ENCODE measurements around the gene KRTAP5-1. TPM values are rescaled to one million over a fixed set of nuclear protein-coding genes. Genes with fewer than 3 reads are reported as not detected.
"Not testable (repeated sequence)": the region's sequence is repeated elsewhere in the genome, so short reads cannot be mapped to it uniquely, and the experiment has no call there.

The KRTAP5-1 gene
- total RNA-seq, 4 donors from 2014 or later, result not detected

DNA sequence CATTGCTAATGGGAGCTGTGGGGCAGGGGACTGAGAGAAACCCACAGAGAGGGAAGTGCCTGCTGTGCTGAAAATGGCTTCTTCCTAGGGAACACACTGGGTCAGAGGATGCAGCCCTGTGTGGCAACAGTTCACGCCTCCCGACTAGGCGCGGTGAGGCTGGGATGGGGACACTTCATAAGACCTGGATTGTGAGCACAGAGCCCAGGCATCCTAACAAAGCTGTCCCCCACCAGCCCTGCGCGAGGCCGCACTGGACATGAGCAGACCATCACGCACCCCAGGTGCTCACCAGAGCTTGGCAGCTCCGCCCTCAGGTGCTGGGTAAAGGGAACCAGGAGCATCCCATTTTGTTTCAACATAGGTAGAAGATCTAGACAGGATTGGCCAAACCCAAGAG is 38.6 kb upstream of the KRTAP5-1 start:
- no peaks in the 10 kb centered on the region for H3K36me3 ChIP-seq
- TF ChIP-seq, protein P1, sequence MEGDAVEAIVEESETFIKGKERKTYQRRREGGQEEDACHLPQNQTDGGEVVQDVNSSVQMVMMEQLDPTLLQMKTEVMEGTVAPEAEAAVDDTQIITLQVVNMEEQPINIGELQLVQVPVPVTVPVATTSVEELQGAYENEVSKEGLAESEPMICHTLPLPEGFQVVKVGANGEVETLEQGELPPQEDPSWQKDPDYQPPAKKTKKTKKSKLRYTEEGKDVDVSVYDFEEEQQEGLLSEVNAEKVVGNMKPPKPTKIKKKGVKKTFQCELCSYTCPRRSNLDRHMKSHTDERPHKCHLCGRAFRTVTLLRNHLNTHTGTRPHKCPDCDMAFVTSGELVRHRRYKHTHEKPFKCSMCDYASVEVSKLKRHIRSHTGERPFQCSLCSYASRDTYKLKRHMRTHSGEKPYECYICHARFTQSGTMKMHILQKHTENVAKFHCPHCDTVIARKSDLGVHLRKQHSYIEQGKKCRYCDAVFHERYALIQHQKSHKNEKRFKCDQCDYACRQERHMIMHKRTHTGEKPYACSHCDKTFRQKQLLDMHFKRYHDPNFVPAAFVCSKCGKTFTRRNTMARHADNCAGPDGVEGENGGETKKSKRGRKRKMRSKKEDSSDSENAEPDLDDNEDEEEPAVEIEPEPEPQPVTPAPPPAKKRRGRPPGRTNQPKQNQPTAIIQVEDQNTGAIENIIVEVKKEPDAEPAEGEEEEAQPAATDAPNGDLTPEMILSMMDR (IDR thresholded peaks at IDR 0.05 in 4 of 5, conservative IDR thresholded peaks at IDR 0.05 in 1 of 5), result no peak
- TF ChIP-seq POLR2A (IDR thresholded peaks at IDR 0.05), result no peak
- intact Hi-C loops (cut with DNase I; ENCODE audit: low total_unique reads), result no loop called here
- H3K4me3 ChIP-seq, result no peak overlapping the region
- no peak for ATAC-seq
- no peaks in the 10 kb centered on the region for H3K9me3 ChIP-seq
- DNase-seq, result no peak
- in situ Hi-C loops (cut with MboI; ENCODE audit: low sequenced_read_pairs in 4 of 4), result no loop called here
- no peak overlapping the region for H3K27ac ChIP-seq
- H3K4me1 ChIP-seq, result no peaks in the 10 kb centered on the region
- peaks cover 0 to 7% (median 2%) of the 10 kb centered on the region in 3 donors for H3K27me3 ChIP-seq

DNA sequence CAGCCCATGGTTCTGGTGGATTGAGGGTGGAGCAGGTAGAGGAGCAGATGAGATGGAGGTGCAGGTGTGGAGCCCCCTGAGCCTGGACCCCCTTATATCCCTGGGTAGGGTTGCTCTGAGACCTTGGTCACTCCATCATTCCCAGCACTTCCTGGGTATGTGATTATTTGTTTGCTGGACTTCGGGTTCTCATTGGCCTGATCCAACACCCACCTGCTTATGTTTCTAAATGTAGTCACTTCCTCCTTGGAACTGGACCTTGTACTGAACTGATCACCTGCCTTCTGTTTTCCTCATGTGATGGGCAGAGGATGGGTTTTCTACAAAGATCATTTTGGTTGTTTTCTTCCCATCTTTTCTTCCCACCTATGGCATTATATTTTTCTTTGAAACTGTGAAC is 37.0 kb upstream of the KRTAP5-1 start, which contains the start of gene KRTAP5-4:
KRTAP5-4 (minus strand) TSS at position 53 of the 400 bp plus-strand sequence; CDS start at position 8, 45 bp downstream.
- Histone ChIP-seq H3K9me3 (no peaks in the 10 kb centered on the region), H3K4me3 (no peak within 1 kb of the TSS), H3K36me3 (no peaks in the 10 kb centered on the region), H3K27ac (no peak within 1 kb of the TSS), H3K4me1 (no peaks in the 10 kb centered on the region), H3K27me3 (peaks cover 0 to 9% (median 4%) of the 10 kb centered on the region in 3 donors)
- DNase-seq, result no peak
- in situ Hi-C loops (cut with MboI; ENCODE audit: low sequenced_read_pairs in 4 of 4) (no loop called here), intact Hi-C loops (cut with DNase I; ENCODE audit: low total_unique reads) (no loop called here)
- ATAC-seq, result no peak
- TF ChIP-seq POLR2A (IDR thresholded peaks at IDR 0.05), result no peak
- TF ChIP-seq, protein P1 (IDR thresholded peaks at IDR 0.05 in 4 of 5, conservative IDR thresholded peaks at IDR 0.05 in 1 of 5), result no peak

DNA sequence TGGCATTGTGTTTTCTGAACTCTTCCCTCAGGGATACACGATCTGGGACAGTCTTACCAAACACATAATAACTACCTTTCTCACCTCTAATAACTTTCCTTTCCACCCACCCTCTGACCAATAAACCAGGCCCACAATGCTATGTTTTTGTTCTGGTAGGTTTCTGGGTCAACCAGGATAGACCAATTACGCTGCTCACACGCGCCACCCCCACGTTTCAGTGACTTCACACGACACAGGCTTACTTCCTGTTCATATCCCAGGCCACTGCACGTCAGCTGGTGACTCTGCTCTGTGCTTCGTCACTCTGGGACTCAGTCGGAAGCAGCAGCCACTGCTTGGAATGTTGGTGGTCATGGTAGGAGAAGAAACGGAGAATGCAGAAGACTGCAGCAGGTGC is 34.4 kb upstream of the KRTAP5-1 start:
- Histone ChIP-seq H3K27ac (no peak overlapping the region), H3K36me3 (no peaks in the 10 kb centered on the region), H3K4me1 (no peaks in the 10 kb centered on the region), H3K27me3 (peaks cover 0 to 13% (median 9%) of the 10 kb centered on the region in 3 donors), H3K4me3 (no peak overlapping the region), H3K9me3 (no peaks in the 10 kb centered on the region)
- no peak for DNase-seq
- ATAC-seq, result no peak
- TF ChIP-seq, protein P1 (IDR thresholded peaks at IDR 0.05 in 4 of 5, conservative IDR thresholded peaks at IDR 0.05 in 1 of 5), result no peak
- no peak for TF ChIP-seq POLR2A (IDR thresholded peaks at IDR 0.05)
- intact Hi-C loops (cut with DNase I; ENCODE audit: low total_unique reads) (no loop called here), in situ Hi-C loops (cut with MboI; ENCODE audit: low sequenced_read_pairs in 4 of 4) (no loop called here)

DNA sequence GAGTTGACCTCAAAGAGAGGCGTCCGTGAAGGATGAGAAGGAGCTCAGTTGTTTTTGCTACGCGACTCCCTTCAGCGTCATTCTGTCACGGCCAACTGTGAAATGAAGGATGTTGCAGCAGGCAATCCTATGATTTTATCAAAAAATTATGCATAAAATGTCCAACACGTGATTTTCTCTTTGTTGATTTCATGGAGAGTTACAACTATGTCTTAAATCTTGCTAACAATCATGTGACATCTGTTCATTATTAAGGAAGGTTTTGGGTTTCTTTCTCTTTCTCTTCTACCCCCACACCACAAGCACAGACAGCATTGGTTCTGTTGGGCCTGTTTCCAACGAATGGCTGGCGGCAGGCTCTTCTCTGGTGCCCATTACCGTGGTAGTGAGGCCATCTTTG is 33.1 kb upstream of the KRTAP5-1 start:
- Histone ChIP-seq H3K27me3 (peaks cover 0 to 13% (median 9%) of the 10 kb centered on the region in 3 donors), H3K27ac (no peak overlapping the region), H3K4me1 (no peaks in the 10 kb centered on the region), H3K9me3 (no peaks in the 10 kb centered on the region), H3K36me3 (no peaks in the 10 kb centered on the region), H3K4me3 (no peak overlapping the region)
- no peak for DNase-seq
- intact Hi-C loops (cut with DNase I; ENCODE audit: low total_unique reads), result no loop called here
- TF ChIP-seq POLR2A (IDR thresholded peaks at IDR 0.05), result no peak
- TF ChIP-seq, protein P1 (IDR thresholded peaks at IDR 0.05 in 4 of 5, conservative IDR thresholded peaks at IDR 0.05 in 1 of 5), result no peak
- no peak for ATAC-seq
- in situ Hi-C loops (cut with MboI; ENCODE audit: low sequenced_read_pairs in 4 of 4), result no loop called here

DNA sequence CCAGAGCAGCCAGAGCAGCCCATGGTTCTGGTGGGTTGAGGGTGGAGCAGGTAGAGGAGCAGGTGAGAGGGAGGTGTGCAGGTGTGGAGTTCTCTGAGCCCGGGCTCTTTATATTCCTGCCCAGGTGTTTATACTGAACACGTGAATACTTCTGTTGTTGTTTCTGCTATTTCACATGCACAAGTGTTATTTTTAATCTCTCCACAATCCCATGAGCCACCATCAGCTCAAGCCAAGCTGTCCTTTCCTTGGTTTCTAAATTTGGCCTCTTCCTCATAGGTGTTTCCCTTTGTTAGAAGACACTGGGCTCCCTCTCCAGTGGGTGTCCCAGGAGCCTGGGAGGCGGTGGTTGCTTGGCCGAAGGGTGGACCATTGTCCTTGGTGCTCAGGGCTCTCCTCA is 23.3 kb upstream of the KRTAP5-1 start, which contains the start of gene KRTAP5-3:
KRTAP5-3 (minus strand) TSS at position 101 of the 400 bp plus-strand sequence; CDS start at position 23, 78 bp downstream.
- intact Hi-C loops (cut with DNase I; ENCODE audit: low total_unique reads) (no loop called here), in situ Hi-C loops (cut with MboI; ENCODE audit: low sequenced_read_pairs in 4 of 4) (no loop called here)
- H3K27me3 ChIP-seq, result peaks cover 0 to 6% (median 0%) of the 10 kb centered on the region in 3 donors
- TF ChIP-seq POLR2A (IDR thresholded peaks at IDR 0.05), result no peak
- TF ChIP-seq, protein P1 (IDR thresholded peaks at IDR 0.05 in 4 of 5, conservative IDR thresholded peaks at IDR 0.05 in 1 of 5), result no peak
- H3K4me1 ChIP-seq, result peaks cover 0 to 2% of the 10 kb centered on the region in 2 donors
- no peaks in the 10 kb centered on the region for H3K36me3 ChIP-seq
- DNase-seq (no peak), ATAC-seq (no peak)
- no peaks in the 10 kb centered on the region for H3K9me3 ChIP-seq
- H3K4me3 ChIP-seq, result no peak within 1 kb of the TSS
- H3K27ac ChIP-seq, result no peak within 1 kb of the TSS

DNA sequence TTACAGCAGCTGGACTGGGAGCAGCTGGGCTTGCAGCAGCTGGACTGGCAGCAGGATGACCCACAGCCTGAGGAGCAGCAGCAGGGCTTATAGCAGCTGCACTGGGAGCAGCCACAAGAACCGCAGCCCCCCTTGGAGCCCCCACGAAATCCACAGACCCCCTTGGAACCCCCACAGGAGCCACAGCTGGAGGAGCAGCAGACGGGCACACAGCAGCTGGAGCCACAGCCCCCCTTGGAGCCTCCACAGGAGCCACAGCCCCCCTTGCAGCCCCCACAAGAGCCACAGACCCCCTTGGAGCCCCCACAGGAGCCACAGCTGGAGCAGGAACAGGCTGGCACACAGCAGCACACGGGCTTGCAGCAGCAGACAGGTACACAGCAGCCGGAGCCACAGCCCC is 22.8 kb upstream of the KRTAP5-1 start:
- H3K27ac ChIP-seq; H3K9me3 ChIP-seq; DNase-seq; H3K4me1 ChIP-seq; ATAC-seq; intact Hi-C loops (cut with DNase I; ENCODE audit: low total_unique reads); H3K36me3 ChIP-seq; H3K27me3 ChIP-seq; H3K4me3 ChIP-seq; in situ Hi-C loops (cut with MboI; ENCODE audit: low sequenced_read_pairs in 4 of 4): not testable (repeated sequence)

DNA sequence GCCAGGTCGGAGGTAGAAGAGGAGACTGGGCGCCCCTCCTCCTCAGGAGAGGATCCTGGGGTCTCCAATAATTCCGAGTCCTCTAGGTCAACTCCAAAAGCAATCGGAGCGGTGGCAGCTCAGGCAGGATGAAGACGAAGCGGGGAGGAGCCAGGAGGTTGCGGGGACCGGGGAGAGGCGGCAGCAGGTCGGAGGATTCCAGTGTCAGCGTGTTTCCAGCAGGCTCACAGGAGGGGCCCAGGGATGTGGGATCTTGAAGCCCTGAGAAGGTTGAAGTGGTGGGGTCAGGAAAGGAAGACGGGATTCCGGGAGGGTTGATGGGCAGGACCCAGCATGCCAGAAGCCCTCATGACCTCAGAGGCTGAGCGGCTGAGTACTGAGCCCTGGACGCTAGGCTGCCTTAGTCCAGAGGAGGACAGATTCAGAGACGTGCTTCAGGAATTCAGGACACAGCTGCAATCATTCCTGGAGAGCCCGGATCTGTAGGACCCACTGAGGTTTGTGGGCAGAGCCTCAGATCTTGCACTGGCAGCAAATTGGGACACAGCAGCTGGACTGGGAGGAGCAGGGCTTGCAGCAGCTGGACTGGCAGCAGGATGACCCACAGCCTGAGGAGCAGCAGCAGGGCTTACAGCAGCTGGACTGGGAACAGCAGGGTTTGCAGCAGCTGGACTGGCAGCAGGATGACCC is 22.2 kb upstream of the KRTAP5-1 start:
- intact Hi-C loops (cut with DNase I; ENCODE audit: low total_unique reads); DNase-seq; H3K4me1 ChIP-seq; H3K36me3 ChIP-seq; in situ Hi-C loops (cut with MboI; ENCODE audit: low sequenced_read_pairs in 4 of 4); H3K9me3 ChIP-seq; H3K4me3 ChIP-seq; H3K27ac ChIP-seq; ATAC-seq; H3K27me3 ChIP-seq: not testable (repeated sequence)
